Chondrocyte (in vitro differentiated cells): ENCODE results near the gene FRMD4B. TPM values are rescaled to one million over a fixed set of nuclear protein-coding genes. Genes with fewer than 3 reads are reported as not detected.

ENCODE experiments used
- DNase-seq: peaks from one replicate; pipeline ENCODE4 v3.0.0; 2021; ENCODE audit warnings: mixed read lengths, low spot score
- H3K27ac Mint-ChIP-seq: one replicate; pipeline ENCODE4 v1.8.0; 2021; ENCODE audit warnings: mild to moderate bottlenecking, moderate library complexity, mixed read lengths; ENCODE audit not compliant: unreplicated experiment
- H3K27me3 Mint-ChIP-seq: 2 replicates; pipeline ENCODE4 v1.8.0; 2021; ENCODE audit warnings: low read depth, mixed read lengths
- H3K36me3 Mint-ChIP-seq: 2 replicates; pipeline ENCODE4 v1.8.0; 2021; ENCODE audit warnings: low read depth, mixed read lengths
- H3K4me1 Mint-ChIP-seq: 2 replicates; pipeline ENCODE4 v1.8.0; 2021; ENCODE audit warnings: low read depth, mild to moderate bottlenecking, mixed read lengths
- H3K4me3 Mint-ChIP-seq: one replicate; pipeline ENCODE4 v1.8.0; 2021; ENCODE audit warnings: mild to moderate bottlenecking, moderate library complexity, mixed read lengths; ENCODE audit not compliant: unreplicated experiment
- H3K9me3 Mint-ChIP-seq: 2 replicates; pipeline ENCODE4 v1.8.0; 2021; ENCODE audit warnings: low read depth, mixed read lengths
- CTCF ChIP-seq: fragments of 200-600 bp; sonication (generic); IDR thresholded peaks from 2 replicates; pipeline ENCODE4 v1.5.0; 2021; ENCODE audit warnings: antibody characterized with exemption, mild to moderate bottlenecking, moderate library complexity
- total RNA-seq: library from RNA; stranded (reverse); gene quantifications from 3 replicates; pipeline ENCODE4 v1.2.1, GENCODE V29; 2021

FRMD4B gene
- total RNA-seq, 1 donor from 2014 or later, result 4.1 TPM

- Mint-ChIP-seq H3K27me3 (no peaks in the 10 kb centered on the region), H3K9me3 (peaks cover 3% of the 10 kb centered on the region), H3K27ac (peak overlapping the region; percentile 41), H3K4me3 (no peak overlapping the region), H3K4me1 (peaks cover 39% of the 10 kb centered on the region), H3K36me3 (no peaks in the 10 kb centered on the region)
- TF ChIP-seq CTCF, result no peak
- no peak for DNase-seq
Observed at GRCh38 chr3:69376731-69377130, 9.2 kb downstream of the FRMD4B start.

GRCh38 chr3:69371816-69372215 is 14.1 kb downstream of the FRMD4B start:
- H3K36me3 Mint-ChIP-seq, result no peaks in the 10 kb centered on the region
- H3K27me3 Mint-ChIP-seq, result no peaks in the 10 kb centered on the region
- TF ChIP-seq CTCF, result no peak
- H3K4me1 Mint-ChIP-seq, result peaks cover 66% of the 10 kb centered on the region
- no peak overlapping the region for H3K27ac Mint-ChIP-seq
- no peak overlapping the region for H3K4me3 Mint-ChIP-seq
- no peak for DNase-seq
- H3K9me3 Mint-ChIP-seq, result no peaks in the 10 kb centered on the region

- Mint-ChIP-seq H3K4me1 (peaks cover 59% of the 10 kb centered on the region), H3K27ac (peak overlapping the region; percentile 89), H3K4me3 (no peak overlapping the region), H3K9me3 (no peaks in the 10 kb centered on the region), H3K27me3 (no peaks in the 10 kb centered on the region), H3K36me3 (no peaks in the 10 kb centered on the region)
- no peak for TF ChIP-seq CTCF
- no peak for DNase-seq
Observed at GRCh38 chr3:69370901-69371301, 15.0 kb downstream of the FRMD4B start.

- no peaks in the 10 kb centered on the region for H3K36me3 Mint-ChIP-seq
- peak overlapping the region; percentile 49 for H3K4me3 Mint-ChIP-seq
- no peak for TF ChIP-seq CTCF
- H3K27ac Mint-ChIP-seq, result peak overlapping the region; percentile 89
- H3K27me3 Mint-ChIP-seq, result no peaks in the 10 kb centered on the region
- H3K9me3 Mint-ChIP-seq, result no peaks in the 10 kb centered on the region
- peaks cover 53% of the 10 kb centered on the region for H3K4me1 Mint-ChIP-seq
- peak; percentile 95 for DNase-seq
Observed at GRCh38 chr3:69370156-69370883, 15.6 kb downstream of the FRMD4B start.

- H3K27ac Mint-ChIP-seq, result peak overlapping the region; percentile 64
- H3K36me3 Mint-ChIP-seq, result no peaks in the 10 kb centered on the region
- no peak overlapping the region for H3K4me3 Mint-ChIP-seq
- TF ChIP-seq CTCF, result no peak
- no peaks in the 10 kb centered on the region for H3K9me3 Mint-ChIP-seq
- DNase-seq, result no peak
- H3K4me1 Mint-ChIP-seq, result peaks cover 63% of the 10 kb centered on the region
- H3K27me3 Mint-ChIP-seq, result no peaks in the 10 kb centered on the region
Observed at GRCh38 chr3:69368129-69368741, 17.7 kb downstream of the FRMD4B start.
